NCI-H82 (cell line): ENCODE data around the gene MYLIP.
A peak's percentile ranks its signal among the peaks of the same experiment; 100 is the strongest.

Experiments
- DNase-seq: peaks from one replicate; lab custom pipeline; 2025; lab: John Stamatoyannopoulos, UW

Gene MYLIP

GRCh38 chr6:16128759-16129622, at the start of gene MYLIP:
Gene MYLIP, plus strand, starts transcription at chr6:16129086. Its CDS starts 237 bp downstream, at chr6:16129323.
- peak; percentile 98 for DNase-seq

- DNase-seq: no peak
Observed at GRCh38 chr6:16079354-16079753, 49.5 kb upstream of the MYLIP start.

GRCh38 chr6:16080204-16080603, 48.7 kb upstream of the MYLIP start:
- no peak for DNase-seq

GRCh38 chr6:16081326-16081725, 47.6 kb upstream of the MYLIP start:
- no peak for DNase-seq

- DNase-seq: no peak
Observed at GRCh38 chr6:16082361-16082760, 46.5 kb upstream of the MYLIP start.

- no peak for DNase-seq
Observed at GRCh38 chr6:16086965-16087364, 41.9 kb upstream of the MYLIP start.

GRCh38 chr6:16087386-16087785, 41.5 kb upstream of the MYLIP start:
- DNase-seq: no peak

- no peak for DNase-seq
Observed at GRCh38 chr6:16088409-16088808, 40.5 kb upstream of the MYLIP start.

- DNase-seq: no peak
Observed at GRCh38 chr6:16089232-16090062, 39.4 kb upstream of the MYLIP start.

GRCh38 chr6:16090452-16090851, 38.4 kb upstream of the MYLIP start:
- DNase-seq: no peak

- DNase-seq: no peak
Observed at GRCh38 chr6:16090920-16091319, 38.0 kb upstream of the MYLIP start.

- no peak for DNase-seq
Observed at GRCh38 chr6:16092140-16092539, 36.7 kb upstream of the MYLIP start.

GRCh38 chr6:16092990-16093389, 35.9 kb upstream of the MYLIP start:
- no peak for DNase-seq

- no peak for DNase-seq
Observed at GRCh38 chr6:16095180-16095579, 33.7 kb upstream of the MYLIP start.

- no peak for DNase-seq
Observed at GRCh38 chr6:16097382-16098171, 31.3 kb upstream of the MYLIP start.

GRCh38 chr6:16098211-16098610, 30.7 kb upstream of the MYLIP start:
- no peak for DNase-seq

GRCh38 chr6:16102208-16102607, 26.7 kb upstream of the MYLIP start:
- no peak for DNase-seq

GRCh38 chr6:16103722-16104121, 25.2 kb upstream of the MYLIP start:
- DNase-seq: peak; percentile 35

- DNase-seq: no peak
Observed at GRCh38 chr6:16104624-16105433, 24.1 kb upstream of the MYLIP start.

- DNase-seq: no peak
Observed at GRCh38 chr6:16105854-16106253, 23.0 kb upstream of the MYLIP start.
